HEK293 (cell line): ENCODE data around the gene LSG1.

Experiments used
- BCL11A ChIP-seq: fragments of 450-650 bp; formaldehyde crosslinking; IDR thresholded peaks from 2 replicates; pipeline ENCODE4 v1.5.1; 2016; ENCODE audit warnings: low read depth, missing biosample characterization, missing genetic modification characterization
- GLIS1 ChIP-seq: fragments of 450-650 bp; formaldehyde crosslinking; IDR thresholded peaks from 2 replicates; pipeline ENCODE4 v1.5.1; 2016; ENCODE audit warnings: missing biosample characterization, missing genetic modification characterization
- KLF10 ChIP-seq: fragments of 450-650 bp; IDR thresholded peaks from 2 replicates; pipeline ENCODE4 v1.5.1; 2018; ENCODE audit warnings: missing biosample characterization, mild to moderate bottlenecking, missing genetic modification characterization
- OSR2 ChIP-seq: fragments of 450-650 bp; formaldehyde crosslinking; IDR thresholded peaks from 2 replicates; pipeline ENCODE4 v1.5.1; 2016; ENCODE audit warnings: missing biosample characterization, missing genetic modification characterization
- TCF7L2 ChIP-seq: IDR thresholded peaks from 2 replicates; pipeline ENCODE4 v1.6.1; 2011; ENCODE audit warnings: low read depth, mild to moderate bottlenecking, inconsistent platforms, low read length, moderate library complexity, borderline replicate concordance
- WT1 ChIP-seq: fragments of 450-650 bp; formaldehyde crosslinking; IDR thresholded peaks from 2 replicates; pipeline ENCODE4 v1.5.1; 2016; ENCODE audit warnings: missing biosample characterization, missing genetic modification characterization
- YY1 ChIP-seq: fragments of 450-650 bp; formaldehyde crosslinking; IDR thresholded peaks from 2 replicates; pipeline ENCODE4 v1.5.1; 2018; ENCODE audit warnings: missing biosample characterization, missing genetic modification characterization
- ZBTB21 ChIP-seq: fragments of 450-650 bp; formaldehyde crosslinking; IDR thresholded peaks from 2 replicates; pipeline ENCODE4 v1.5.1; 2017; ENCODE audit warnings: missing biosample characterization, missing genetic modification characterization
- ZBTB8A ChIP-seq: fragments of 450-650 bp; formaldehyde crosslinking; IDR thresholded peaks from 2 replicates; pipeline ENCODE4 v1.5.1; 2016; ENCODE audit warnings: missing biosample characterization, missing genetic modification characterization
- ZFP37 ChIP-seq: fragments of 450-650 bp; formaldehyde crosslinking; IDR thresholded peaks from 2 replicates; pipeline ENCODE4 v1.5.1; 2016; ENCODE audit warnings: missing biosample characterization, missing genetic modification characterization
- ZNF138 ChIP-seq: fragments of 450-650 bp; formaldehyde crosslinking; IDR thresholded peaks from 2 replicates; pipeline ENCODE4 v1.5.1; 2016; ENCODE audit warnings: missing biosample characterization, missing genetic modification characterization, borderline replicate concordance
- ZNF266 ChIP-seq: fragments of 450-650 bp; formaldehyde crosslinking; IDR thresholded peaks from 2 replicates; pipeline ENCODE4 v1.5.1; 2016; ENCODE audit warnings: missing biosample characterization, missing genetic modification characterization, low read depth
- ZNF335 ChIP-seq: fragments of 450-650 bp; formaldehyde crosslinking; conservative IDR thresholded peaks from 2 replicates; pipeline ENCODE4 v1.5.1; 2016; ENCODE audit warnings: missing biosample characterization, missing genetic modification characterization
- ZNF501 ChIP-seq: fragments of 450-650 bp; formaldehyde crosslinking; IDR thresholded peaks from 2 replicates; pipeline ENCODE4 v1.5.1; 2016; ENCODE audit warnings: missing biosample characterization, missing genetic modification characterization
- ZNF558 ChIP-seq: fragments of 450-650 bp; formaldehyde crosslinking; IDR thresholded peaks from 2 replicates; pipeline ENCODE4 v1.5.1; 2016; ENCODE audit warnings: missing biosample characterization, missing genetic modification characterization
- ZNF600 ChIP-seq: fragments of 450-650 bp; formaldehyde crosslinking; IDR thresholded peaks from 2 replicates; pipeline ENCODE4 v1.5.1; 2016; ENCODE audit warnings: missing biosample characterization, missing genetic modification characterization
- ZNF660 ChIP-seq: fragments of 450-650 bp; IDR thresholded peaks from 2 replicates; pipeline ENCODE4 v1.5.1; 2018; ENCODE audit warnings: missing biosample characterization, mild to moderate bottlenecking, missing genetic modification characterization
- ZNF76 ChIP-seq: fragments of 450-650 bp; formaldehyde crosslinking; IDR thresholded peaks from 2 replicates; pipeline ENCODE4; 2016; ENCODE audit warnings: low read depth, missing biosample characterization, missing genetic modification characterization, borderline replicate concordance
- ZNF843 ChIP-seq: fragments of 450-650 bp; formaldehyde crosslinking; IDR thresholded peaks from 2 replicates; pipeline ENCODE4 v1.5.1; 2016; ENCODE audit warnings: missing biosample characterization, missing genetic modification characterization
- TF ChIP-seq, protein P1 (sequence below): fragments of 450-650 bp; formaldehyde crosslinking; IDR thresholded peaks from 2 replicates; pipeline ENCODE4 v1.5.1; 2016; ENCODE audit warnings: missing biosample characterization, missing genetic modification characterization
- TF ChIP-seq, protein P2 (sequence below): fragments of 450-650 bp; formaldehyde crosslinking; IDR thresholded peaks from 2 replicates; pipeline ENCODE4 v1.5.1; 2016; ENCODE audit warnings: missing biosample characterization, missing genetic modification characterization
- TF ChIP-seq, protein P3 (sequence below): fragments of 450-650 bp; formaldehyde crosslinking; IDR thresholded peaks from 2 replicates; pipeline ENCODE4 v1.5.1; 2016; ENCODE audit warnings: missing biosample characterization, missing genetic modification characterization
- TF ChIP-seq, protein P4 (sequence below): fragments of 450-650 bp; formaldehyde crosslinking; IDR thresholded peaks from 2 replicates; pipeline ENCODE4 v1.5.0; 2017; ENCODE audit warnings: missing biosample characterization, missing genetic modification characterization, borderline replicate concordance
- TF ChIP-seq, protein P5 (sequence below): fragments of 450-650 bp; formaldehyde crosslinking; IDR thresholded peaks from 2 replicates; pipeline ENCODE4 v1.5.1; 2016; ENCODE audit warnings: missing biosample characterization, missing genetic modification characterization
- TF ChIP-seq, protein P6 (sequence below): fragments of 450-650 bp; formaldehyde crosslinking; IDR thresholded peaks from 2 replicates; pipeline ENCODE4 v1.5.1; 2016; ENCODE audit warnings: missing biosample characterization, missing genetic modification characterization

The LSG1 gene

DNA sequence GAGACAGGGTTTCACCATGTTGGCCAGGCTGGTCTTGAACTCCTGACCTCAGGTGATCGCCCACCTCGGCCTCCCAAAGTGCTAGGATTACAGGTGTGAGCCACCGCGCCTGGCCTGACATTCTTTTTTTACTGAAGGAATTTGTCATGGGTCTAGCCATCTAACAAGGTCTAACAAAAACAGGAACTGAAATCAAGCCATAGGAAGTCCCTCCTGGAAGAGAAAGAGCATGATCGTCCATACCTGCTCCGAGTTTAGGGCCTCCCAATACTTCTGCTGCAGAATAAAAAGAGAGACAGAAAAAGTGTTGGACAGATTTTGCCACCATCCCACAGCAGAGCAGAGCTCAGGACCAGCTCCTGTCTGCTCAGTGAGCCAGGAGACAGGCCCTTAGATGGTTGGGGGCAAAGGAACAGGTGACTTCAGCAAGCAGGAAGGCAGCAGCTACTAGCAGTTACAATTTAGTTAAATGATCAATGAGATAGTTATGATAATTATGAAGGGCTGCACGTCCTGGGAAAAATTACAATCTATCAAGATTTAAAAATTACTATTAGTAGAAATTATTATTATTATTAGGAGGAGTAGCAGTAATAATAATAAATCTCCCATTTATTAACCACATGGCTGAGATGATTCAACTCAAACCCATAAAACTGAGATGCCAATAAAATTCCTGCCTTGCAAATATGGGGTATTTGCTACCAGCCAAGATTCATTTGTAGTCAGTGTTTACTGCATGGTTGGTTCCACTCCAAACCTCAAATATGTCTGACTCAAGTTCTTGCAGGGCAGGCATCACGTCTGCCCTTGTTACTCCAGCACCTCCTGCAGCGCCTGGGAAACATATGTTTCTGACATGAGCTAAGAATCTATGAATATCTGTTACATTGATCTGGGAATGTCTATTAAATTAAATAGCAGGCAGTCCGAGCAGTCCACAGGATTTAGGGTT lies 78.9 kb downstream of the LSG1 start (continued):
- TF ChIP-seq, protein P1, sequence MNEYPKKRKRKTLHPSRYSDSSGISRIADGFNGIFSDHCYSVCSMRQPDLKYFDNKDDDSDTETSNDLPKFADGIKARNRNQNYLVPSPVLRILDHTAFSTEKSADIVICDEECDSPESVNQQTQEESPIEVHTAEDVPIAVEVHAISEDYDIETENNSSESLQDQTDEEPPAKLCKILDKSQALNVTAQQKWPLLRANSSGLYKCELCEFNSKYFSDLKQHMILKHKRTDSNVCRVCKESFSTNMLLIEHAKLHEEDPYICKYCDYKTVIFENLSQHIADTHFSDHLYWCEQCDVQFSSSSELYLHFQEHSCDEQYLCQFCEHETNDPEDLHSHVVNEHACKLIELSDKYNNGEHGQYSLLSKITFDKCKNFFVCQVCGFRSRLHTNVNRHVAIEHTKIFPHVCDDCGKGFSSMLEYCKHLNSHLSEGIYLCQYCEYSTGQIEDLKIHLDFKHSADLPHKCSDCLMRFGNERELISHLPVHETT (tag by site-specific recombination) = peak; percentile 58; the same call in 1 of the 2 replicates
- peak; percentile 50; the same call in 1 of the 2 replicates for TF ChIP-seq KLF10
- peak; percentile 23; the same call in 1 of the 2 replicates for TF ChIP-seq ZNF335
- TF ChIP-seq ZBTB21 (tag by site-specific recombination) = peak; percentile 64; the same call in 1 of the 2 replicates
- peak; percentile 86 for TF ChIP-seq GLIS1 (tag by site-specific recombination)
- TF ChIP-seq YY1 (tag by site-specific recombination) = no peak
- TF ChIP-seq, protein P2, sequence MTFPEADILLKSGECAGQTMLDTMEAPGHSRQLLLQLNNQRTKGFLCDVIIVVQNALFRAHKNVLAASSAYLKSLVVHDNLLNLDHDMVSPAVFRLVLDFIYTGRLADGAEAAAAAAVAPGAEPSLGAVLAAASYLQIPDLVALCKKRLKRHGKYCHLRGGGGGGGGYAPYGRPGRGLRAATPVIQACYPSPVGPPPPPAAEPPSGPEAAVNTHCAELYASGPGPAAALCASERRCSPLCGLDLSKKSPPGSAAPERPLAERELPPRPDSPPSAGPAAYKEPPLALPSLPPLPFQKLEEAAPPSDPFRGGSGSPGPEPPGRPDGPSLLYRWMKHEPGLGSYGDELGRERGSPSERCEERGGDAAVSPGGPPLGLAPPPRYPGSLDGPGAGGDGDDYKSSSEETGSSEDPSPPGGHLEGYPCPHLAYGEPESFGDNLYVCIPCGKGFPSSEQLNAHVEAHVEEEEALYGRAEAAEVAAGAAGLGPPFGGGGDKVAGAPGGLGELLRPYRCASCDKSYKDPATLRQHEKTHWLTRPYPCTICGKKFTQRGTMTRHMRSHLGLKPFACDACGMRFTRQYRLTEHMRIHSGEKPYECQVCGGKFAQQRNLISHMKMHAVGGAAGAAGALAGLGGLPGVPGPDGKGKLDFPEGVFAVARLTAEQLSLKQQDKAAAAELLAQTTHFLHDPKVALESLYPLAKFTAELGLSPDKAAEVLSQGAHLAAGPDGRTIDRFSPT = peak; percentile 39; the same call in 1 of the 2 replicates
- TF ChIP-seq, protein P3, sequence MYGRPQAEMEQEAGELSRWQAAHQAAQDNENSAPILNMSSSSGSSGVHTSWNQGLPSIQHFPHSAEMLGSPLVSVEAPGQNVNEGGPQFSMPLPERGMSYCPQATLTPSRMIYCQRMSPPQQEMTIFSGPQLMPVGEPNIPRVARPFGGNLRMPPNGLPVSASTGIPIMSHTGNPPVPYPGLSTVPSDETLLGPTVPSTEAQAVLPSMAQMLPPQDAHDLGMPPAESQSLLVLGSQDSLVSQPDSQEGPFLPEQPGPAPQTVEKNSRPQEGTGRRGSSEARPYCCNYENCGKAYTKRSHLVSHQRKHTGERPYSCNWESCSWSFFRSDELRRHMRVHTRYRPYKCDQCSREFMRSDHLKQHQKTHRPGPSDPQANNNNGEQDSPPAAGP (tag by site-specific recombination) = 0 out of 2 replicates have a peak, but pooled peaks have one; percentile 34
- no peak for TF ChIP-seq ZNF76 (tag by site-specific recombination)
- no peak for TF ChIP-seq TCF7L2
- TF ChIP-seq, protein P4, sequence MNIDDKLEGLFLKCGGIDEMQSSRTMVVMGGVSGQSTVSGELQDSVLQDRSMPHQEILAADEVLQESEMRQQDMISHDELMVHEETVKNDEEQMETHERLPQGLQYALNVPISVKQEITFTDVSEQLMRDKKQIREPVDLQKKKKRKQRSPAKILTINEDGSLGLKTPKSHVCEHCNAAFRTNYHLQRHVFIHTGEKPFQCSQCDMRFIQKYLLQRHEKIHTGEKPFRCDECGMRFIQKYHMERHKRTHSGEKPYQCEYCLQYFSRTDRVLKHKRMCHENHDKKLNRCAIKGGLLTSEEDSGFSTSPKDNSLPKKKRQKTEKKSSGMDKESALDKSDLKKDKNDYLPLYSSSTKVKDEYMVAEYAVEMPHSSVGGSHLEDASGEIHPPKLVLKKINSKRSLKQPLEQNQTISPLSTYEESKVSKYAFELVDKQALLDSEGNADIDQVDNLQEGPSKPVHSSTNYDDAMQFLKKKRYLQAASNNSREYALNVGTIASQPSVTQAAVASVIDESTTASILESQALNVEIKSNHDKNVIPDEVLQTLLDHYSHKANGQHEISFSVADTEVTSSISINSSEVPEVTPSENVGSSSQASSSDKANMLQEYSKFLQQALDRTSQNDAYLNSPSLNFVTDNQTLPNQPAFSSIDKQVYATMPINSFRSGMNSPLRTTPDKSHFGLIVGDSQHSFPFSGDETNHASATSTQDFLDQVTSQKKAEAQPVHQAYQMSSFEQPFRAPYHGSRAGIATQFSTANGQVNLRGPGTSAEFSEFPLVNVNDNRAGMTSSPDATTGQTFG = no peak
- TF ChIP-seq ZNF660 = peak; percentile 87
- no peak for TF ChIP-seq ZNF266 (tag by site-specific recombination)
- TF ChIP-seq ZFP37 = 0 out of 2 replicates have a peak, but pooled peaks have one; percentile 39
- no peak for TF ChIP-seq ZNF501 (tag by site-specific recombination)
- peak; percentile 88 for TF ChIP-seq ZNF843 (tag by site-specific recombination)
- no peak for TF ChIP-seq ZNF138 (tag by site-specific recombination)
- TF ChIP-seq OSR2 (tag by site-specific recombination) = peak; percentile 86
- peak; percentile 32; the same call in 1 of the 2 replicates for TF ChIP-seq ZBTB8A (tag by site-specific recombination)
- TF ChIP-seq BCL11A (tag by site-specific recombination) = peak; percentile 71
- peak; percentile 75; the same call in 1 of the 2 replicates for TF ChIP-seq ZNF600 (tag by site-specific recombination)
- TF ChIP-seq WT1 (tag by site-specific recombination) = no peak
- TF ChIP-seq, protein P5, sequence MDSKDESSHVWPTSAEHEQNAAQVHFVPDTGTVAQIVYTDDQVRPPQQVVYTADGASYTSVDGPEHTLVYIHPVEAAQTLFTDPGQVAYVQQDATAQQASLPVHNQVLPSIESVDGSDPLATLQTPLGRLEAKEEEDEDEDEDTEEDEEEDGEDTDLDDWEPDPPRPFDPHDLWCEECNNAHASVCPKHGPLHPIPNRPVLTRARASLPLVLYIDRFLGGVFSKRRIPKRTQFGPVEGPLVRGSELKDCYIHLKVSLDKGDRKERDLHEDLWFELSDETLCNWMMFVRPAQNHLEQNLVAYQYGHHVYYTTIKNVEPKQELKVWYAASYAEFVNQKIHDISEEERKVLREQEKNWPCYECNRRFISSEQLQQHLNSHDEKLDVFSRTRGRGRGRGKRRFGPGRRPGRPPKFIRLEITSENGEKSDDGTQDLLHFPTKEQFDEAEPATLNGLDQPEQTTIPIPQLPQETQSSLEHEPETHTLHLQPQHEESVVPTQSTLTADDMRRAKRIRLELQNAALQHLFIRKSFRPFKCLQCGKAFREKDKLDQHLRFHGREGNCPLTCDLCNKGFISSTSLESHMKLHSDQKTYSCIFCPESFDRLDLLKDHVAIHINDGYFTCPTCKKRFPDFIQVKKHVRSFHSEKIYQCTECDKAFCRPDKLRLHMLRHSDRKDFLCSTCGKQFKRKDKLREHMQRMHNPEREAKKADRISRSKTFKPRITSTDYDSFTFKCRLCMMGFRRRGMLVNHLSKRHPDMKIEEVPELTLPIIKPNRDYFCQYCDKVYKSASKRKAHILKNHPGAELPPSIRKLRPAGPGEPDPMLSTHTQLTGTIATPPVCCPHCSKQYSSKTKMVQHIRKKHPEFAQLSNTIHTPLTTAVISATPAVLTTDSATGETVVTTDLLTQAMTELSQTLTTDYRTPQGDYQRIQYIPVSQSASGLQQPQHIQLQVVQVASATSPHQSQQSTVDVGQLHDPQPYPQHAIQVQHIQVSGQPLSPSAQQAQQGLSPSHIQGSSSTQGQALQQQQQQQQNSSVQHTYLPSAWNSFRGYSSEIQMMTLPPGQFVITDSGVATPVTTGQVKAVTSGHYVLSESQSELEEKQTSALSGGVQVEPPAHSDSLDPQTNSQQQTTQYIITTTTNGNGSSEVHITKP (tag by site-specific recombination) = peak; percentile 65
- TF ChIP-seq, protein P6, sequence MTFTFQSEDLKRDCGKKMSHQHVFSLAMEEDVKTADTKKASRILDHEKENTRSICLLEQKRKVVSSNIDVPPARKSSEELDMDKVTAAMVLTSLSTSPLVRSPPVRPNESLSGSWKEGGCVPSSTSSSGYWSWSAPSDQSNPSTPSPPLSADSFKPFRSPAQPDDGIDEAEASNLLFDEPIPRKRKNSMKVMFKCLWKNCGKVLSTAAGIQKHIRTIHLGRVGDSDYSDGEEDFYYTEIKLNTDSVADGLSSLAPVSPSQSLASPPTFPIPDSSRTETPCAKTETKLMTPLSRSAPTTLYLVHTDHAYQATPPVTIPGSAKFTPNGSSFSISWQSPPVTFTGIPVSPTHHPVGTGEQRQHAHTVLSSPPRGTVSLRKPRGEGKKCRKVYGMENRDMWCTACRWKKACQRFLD (tag by site-specific recombination) = no peak
- no peak; the same call in 1 of the 2 replicates for TF ChIP-seq ZNF558
